HEK293 (cell line): ENCODE results near the gene TEDC2.

Experiments used
- ATF2 ChIP-seq: fragments of 450-650 bp; formaldehyde crosslinking; IDR thresholded peaks from 2 replicates; pipeline ENCODE4 v1.5.1; 2016; ENCODE audit warnings: missing biosample characterization, missing genetic modification characterization, low read depth
- ELK4 ChIP-seq: IDR thresholded peaks from 2 replicates; pipeline ENCODE4 v1.6.1; 2011; ENCODE audit warnings: mild to moderate bottlenecking, low read depth, low read length, borderline replicate concordance
- IKZF3 ChIP-seq: fragments of 450-650 bp; IDR thresholded peaks from 2 replicates; pipeline ENCODE4 v1.5.0; 2018; ENCODE audit warnings: missing biosample characterization, mild to moderate bottlenecking, missing genetic modification characterization, moderate library complexity
- PRDM4 ChIP-seq: fragments of 450-650 bp; formaldehyde crosslinking; IDR thresholded peaks from 2 replicates; pipeline ENCODE4 v1.5.1; 2017; ENCODE audit warnings: missing biosample characterization, missing genetic modification characterization
- SCRT2 ChIP-seq: fragments of 450-650 bp; formaldehyde crosslinking; IDR thresholded peaks from 2 replicates; pipeline ENCODE4 v1.5.1; 2016; ENCODE audit warnings: missing biosample characterization, missing genetic modification characterization
- SETDB1 ChIP-seq: IDR thresholded peaks from one replicate; pipeline ENCODE4 v1.6.1; 2017; ENCODE audit warnings: mild to moderate bottlenecking, low read length, moderate library complexity, mixed read lengths; ENCODE audit not compliant: insufficient read length
- SP2 ChIP-seq: fragments of 450-650 bp; formaldehyde crosslinking; IDR thresholded peaks from 2 replicates; pipeline ENCODE4 v1.5.1; 2016; ENCODE audit warnings: missing biosample characterization, missing genetic modification characterization
- WT1 ChIP-seq: fragments of 450-650 bp; formaldehyde crosslinking; IDR thresholded peaks from 2 replicates; pipeline ENCODE4 v1.5.1; 2016; ENCODE audit warnings: missing biosample characterization, missing genetic modification characterization
- ZBTB1 ChIP-seq: fragments of 450-650 bp; formaldehyde crosslinking; IDR thresholded peaks from 2 replicates; pipeline ENCODE4 v1.5.1; 2016; ENCODE audit warnings: missing biosample characterization, missing genetic modification characterization
- ZFP3 ChIP-seq: fragments of 450-650 bp; formaldehyde crosslinking; IDR thresholded peaks from 2 replicates; pipeline ENCODE4 v1.5.1; 2016; ENCODE audit warnings: low read depth, missing biosample characterization, missing genetic modification characterization
- ZFP69B ChIP-seq: fragments of 450-650 bp; formaldehyde crosslinking; IDR thresholded peaks from 2 replicates; pipeline ENCODE4 v1.5.1; 2016; ENCODE audit warnings: missing biosample characterization, missing genetic modification characterization
- ZNF10 ChIP-seq: fragments of 450-650 bp; formaldehyde crosslinking; IDR thresholded peaks from 2 replicates; pipeline ENCODE4 v1.5.1; 2017; ENCODE audit warnings: missing biosample characterization, missing genetic modification characterization
- ZNF140 ChIP-seq: fragments of 450-650 bp; formaldehyde crosslinking; IDR thresholded peaks from 2 replicates; pipeline ENCODE4 v1.5.1; 2016; ENCODE audit warnings: missing biosample characterization, missing genetic modification characterization
- ZNF146 ChIP-seq: fragments of 450-650 bp; formaldehyde crosslinking; IDR thresholded peaks from 2 replicates; pipeline ENCODE4 v1.5.1; 2016; ENCODE audit warnings: missing biosample characterization, missing genetic modification characterization
- ZNF175 ChIP-seq: fragments of 450-650 bp; formaldehyde crosslinking; IDR thresholded peaks from 2 replicates; pipeline ENCODE4 v1.5.1; 2016; ENCODE audit warnings: missing biosample characterization, missing genetic modification characterization
- ZNF214 ChIP-seq: fragments of 450-650 bp; formaldehyde crosslinking; IDR thresholded peaks from 2 replicates; pipeline ENCODE4 v1.5.1; 2017; ENCODE audit warnings: missing biosample characterization, mild to moderate bottlenecking, missing genetic modification characterization, borderline replicate concordance
- ZNF433 ChIP-seq: fragments of 450-650 bp; formaldehyde crosslinking; IDR thresholded peaks from 2 replicates; pipeline ENCODE4 v1.5.1; 2016; ENCODE audit warnings: missing biosample characterization, missing genetic modification characterization, low read depth
- ZNF48 ChIP-seq: fragments of 450-650 bp; formaldehyde crosslinking; IDR thresholded peaks from 2 replicates; pipeline ENCODE4 v1.5.1; 2016; ENCODE audit warnings: missing biosample characterization, missing genetic modification characterization
- ZNF488 ChIP-seq: fragments of 450-650 bp; formaldehyde crosslinking; IDR thresholded peaks from 2 replicates; pipeline ENCODE4 v1.5.1; 2016; ENCODE audit warnings: missing biosample characterization, missing genetic modification characterization
- ZNF530 ChIP-seq: fragments of 450-650 bp; formaldehyde crosslinking; IDR thresholded peaks from 2 replicates; pipeline ENCODE4 v1.5.1; 2016; ENCODE audit warnings: low read depth, missing biosample characterization, missing genetic modification characterization
- ZNF544 ChIP-seq: fragments of 450-650 bp; formaldehyde crosslinking; IDR thresholded peaks from 2 replicates; pipeline ENCODE4 v1.5.0; 2017; ENCODE audit warnings: missing biosample characterization, missing genetic modification characterization
- ZNF549 ChIP-seq: fragments of 450-650 bp; IDR thresholded peaks from 2 replicates; pipeline ENCODE4 v1.5.1; 2018; ENCODE audit warnings: missing biosample characterization, missing genetic modification characterization, mild to moderate bottlenecking, inconsistent platforms, moderate library complexity
- ZNF624 ChIP-seq: fragments of 450-650 bp; formaldehyde crosslinking; IDR thresholded peaks from 2 replicates; pipeline ENCODE4 v1.5.1; 2017; ENCODE audit warnings: missing biosample characterization, missing genetic modification characterization
- ZNF629 ChIP-seq: fragments of 450-650 bp; formaldehyde crosslinking; IDR thresholded peaks from 2 replicates; pipeline ENCODE4 v1.5.1; 2017; ENCODE audit warnings: missing biosample characterization, missing genetic modification characterization
- ZNF654 ChIP-seq: fragments of 450-650 bp; formaldehyde crosslinking; IDR thresholded peaks from 2 replicates; pipeline ENCODE4 v1.5.1; 2016; ENCODE audit warnings: low read depth, missing biosample characterization, missing genetic modification characterization
- ZNF660 ChIP-seq: fragments of 450-650 bp; IDR thresholded peaks from 2 replicates; pipeline ENCODE4 v1.5.1; 2018; ENCODE audit warnings: missing biosample characterization, mild to moderate bottlenecking, missing genetic modification characterization
- ZNF692 ChIP-seq: fragments of 450-650 bp; formaldehyde crosslinking; IDR thresholded peaks from 2 replicates; pipeline ENCODE4 v1.5.1; 2016; ENCODE audit warnings: missing biosample characterization, missing genetic modification characterization
- ZNF704 ChIP-seq: fragments of 450-650 bp; formaldehyde crosslinking; IDR thresholded peaks from 2 replicates; pipeline ENCODE4 v1.5.1; 2016; ENCODE audit warnings: missing biosample characterization, missing genetic modification characterization
- ZSCAN18 ChIP-seq: fragments of 450-650 bp; formaldehyde crosslinking; IDR thresholded peaks from 2 replicates; pipeline ENCODE4 v1.5.1; 2016; ENCODE audit warnings: missing biosample characterization, missing genetic modification characterization
- ZSCAN23 ChIP-seq: fragments of 450-650 bp; formaldehyde crosslinking; IDR thresholded peaks from 2 replicates; pipeline ENCODE4 v1.5.1; 2016; ENCODE audit warnings: missing biosample characterization, missing genetic modification characterization

TEDC2 gene

GRCh38 chr16:2471016-2471652, 11.2 kb downstream of the TEDC2 start, which contains the start of gene NTN3 (continued):
- peak; percentile 5; the same call in 1 of the 2 replicates for TF ChIP-seq ZNF10
- no peak for TF ChIP-seq ZNF214 (tag by site-specific recombination)
- no peak for TF ChIP-seq ZBTB1 (tag by site-specific recombination)
- TF ChIP-seq IKZF3 (tag by site-specific recombination), result peak; percentile 36; the same call in 1 of the 2 replicates
- no peak for TF ChIP-seq ZFP69B
- TF ChIP-seq ZSCAN23 (tag by site-specific recombination), result no peak
- TF ChIP-seq ZNF544 (tag by site-specific recombination), result no peak
- no peak for TF ChIP-seq ZNF549 (tag by site-specific recombination)
- TF ChIP-seq ZNF48, result no peak
- no peak for TF ChIP-seq ZNF175 (tag by site-specific recombination)
- no peak for TF ChIP-seq WT1
- no peak for TF ChIP-seq ZNF530 (tag by site-specific recombination)
- no peak for TF ChIP-seq ZNF629 (tag by site-specific recombination)
- 0 out of 2 replicates have a peak, but pooled peaks have one; percentile 8 for TF ChIP-seq SCRT2 (tag by site-specific recombination)
- TF ChIP-seq ZNF704, result no peak
- TF ChIP-seq SP2 (tag by site-specific recombination), result peak; percentile 60
- TF ChIP-seq ZNF140 (tag by site-specific recombination), result no peak
- no peak for TF ChIP-seq ELK4
- no peak for TF ChIP-seq ZNF624
- no peak for TF ChIP-seq ZNF660 (tag by site-specific recombination)
- TF ChIP-seq ZSCAN18, result no peak
- TF ChIP-seq ZNF654 (tag by site-specific recombination), result no peak
- peak; percentile 9 for TF ChIP-seq ZNF692
- TF ChIP-seq ZNF488 (tag by site-specific recombination), result no peak
- no peak for TF ChIP-seq PRDM4 (tag by site-specific recombination)
- TF ChIP-seq ZNF433, result no peak
- no peak for TF ChIP-seq SETDB1
- TF ChIP-seq ZFP3, result no peak
- no peak for TF ChIP-seq ATF2
- no peak for TF ChIP-seq ZNF146 (tag by site-specific recombination)
